TTC549 (cell line): ENCODE measurements around the gene ELOA2.
"Not testable (repeated sequence)": the region's sequence is repeated elsewhere in the genome, so short reads cannot be mapped to it uniquely, and the experiment has no call there.

Experiments used
- FAIRE-seq: peaks from 2 replicates; lab custom pipeline; 2012; peaks lifted over from hg19 to GRCh38; lab: Jason Lieb, UNC

ELOA2 gene

DNA sequence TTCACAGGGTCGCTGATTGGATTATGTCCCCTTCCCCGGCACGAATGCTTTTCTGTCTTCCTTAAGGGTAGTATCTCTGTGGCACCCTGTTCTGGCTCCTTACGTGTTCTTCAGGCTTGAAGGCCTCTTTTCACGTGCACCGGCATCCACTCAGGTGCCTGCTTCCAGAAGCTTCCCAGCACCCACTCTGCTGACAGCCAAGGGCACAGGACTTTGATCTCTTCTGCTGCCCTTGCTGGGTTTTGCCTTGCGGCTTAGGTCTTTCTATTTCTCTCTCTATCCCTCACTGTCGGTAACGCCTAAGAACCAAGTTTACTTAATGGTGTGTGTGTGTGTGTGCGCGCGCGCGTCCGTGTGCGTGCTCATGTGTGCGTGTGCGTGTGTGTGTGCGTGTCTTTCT, 14.7 kb downstream of the ELOA2 start:
- not testable (repeated sequence) for FAIRE-seq

DNA sequence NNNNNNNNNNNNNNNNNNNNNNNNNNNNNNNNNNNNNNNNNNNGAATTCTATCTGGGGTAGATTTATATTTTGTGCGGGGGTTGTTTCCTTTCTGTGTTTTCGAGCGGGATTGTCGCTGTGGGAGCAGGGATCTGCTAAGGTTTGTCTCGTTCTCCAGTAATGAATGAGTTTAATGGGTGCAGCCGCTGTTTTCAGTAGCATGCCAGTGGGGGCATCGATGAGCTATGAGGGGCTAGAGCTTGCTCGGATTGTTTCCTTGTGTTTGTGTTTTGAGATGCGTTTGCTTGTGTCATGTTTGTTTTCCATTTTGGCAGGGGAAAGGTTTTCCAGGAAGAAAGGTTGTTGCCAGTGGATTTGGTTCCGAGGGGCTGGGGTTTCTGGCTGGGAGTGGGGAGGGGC, 15.6 kb downstream of the ELOA2 start:
- not testable (repeated sequence) for FAIRE-seq
